ENCODE results near the gene SLC6A2.

SLC6A2 gene

DNA sequence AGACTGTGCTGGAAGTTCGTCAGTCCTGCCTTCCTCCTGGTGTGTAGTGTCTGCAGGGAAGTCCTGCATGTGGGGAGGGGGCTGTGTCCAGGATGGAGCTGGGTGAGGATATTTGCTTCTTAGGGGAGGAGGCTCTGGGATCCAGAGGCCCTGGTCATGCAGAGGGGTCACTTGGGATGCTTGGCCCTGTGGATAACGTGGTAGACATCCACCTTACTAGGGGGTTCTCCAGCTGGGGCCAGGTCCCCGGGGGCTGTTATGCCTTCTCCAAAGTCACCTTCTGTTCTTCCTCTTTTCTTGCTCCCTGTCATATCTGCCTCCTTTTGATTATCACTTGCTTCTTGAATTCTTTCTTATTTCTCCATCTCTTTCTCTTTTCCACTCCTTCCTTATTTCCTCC, 43.8 kb downstream of the SLC6A2 start:
- no peak overlapping the region for H3K4me3 ChIP-seq (replicated peaks; ENCODE audit: low read depth, low read length)
- TF ChIP-seq, protein P1, sequence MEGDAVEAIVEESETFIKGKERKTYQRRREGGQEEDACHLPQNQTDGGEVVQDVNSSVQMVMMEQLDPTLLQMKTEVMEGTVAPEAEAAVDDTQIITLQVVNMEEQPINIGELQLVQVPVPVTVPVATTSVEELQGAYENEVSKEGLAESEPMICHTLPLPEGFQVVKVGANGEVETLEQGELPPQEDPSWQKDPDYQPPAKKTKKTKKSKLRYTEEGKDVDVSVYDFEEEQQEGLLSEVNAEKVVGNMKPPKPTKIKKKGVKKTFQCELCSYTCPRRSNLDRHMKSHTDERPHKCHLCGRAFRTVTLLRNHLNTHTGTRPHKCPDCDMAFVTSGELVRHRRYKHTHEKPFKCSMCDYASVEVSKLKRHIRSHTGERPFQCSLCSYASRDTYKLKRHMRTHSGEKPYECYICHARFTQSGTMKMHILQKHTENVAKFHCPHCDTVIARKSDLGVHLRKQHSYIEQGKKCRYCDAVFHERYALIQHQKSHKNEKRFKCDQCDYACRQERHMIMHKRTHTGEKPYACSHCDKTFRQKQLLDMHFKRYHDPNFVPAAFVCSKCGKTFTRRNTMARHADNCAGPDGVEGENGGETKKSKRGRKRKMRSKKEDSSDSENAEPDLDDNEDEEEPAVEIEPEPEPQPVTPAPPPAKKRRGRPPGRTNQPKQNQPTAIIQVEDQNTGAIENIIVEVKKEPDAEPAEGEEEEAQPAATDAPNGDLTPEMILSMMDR (IDR thresholded peaks at IDR 0.05; ENCODE audit: low read length, missing control alignments) = no peak
- DNase-seq (ENCODE audit: low read depth) = no peak

DNA sequence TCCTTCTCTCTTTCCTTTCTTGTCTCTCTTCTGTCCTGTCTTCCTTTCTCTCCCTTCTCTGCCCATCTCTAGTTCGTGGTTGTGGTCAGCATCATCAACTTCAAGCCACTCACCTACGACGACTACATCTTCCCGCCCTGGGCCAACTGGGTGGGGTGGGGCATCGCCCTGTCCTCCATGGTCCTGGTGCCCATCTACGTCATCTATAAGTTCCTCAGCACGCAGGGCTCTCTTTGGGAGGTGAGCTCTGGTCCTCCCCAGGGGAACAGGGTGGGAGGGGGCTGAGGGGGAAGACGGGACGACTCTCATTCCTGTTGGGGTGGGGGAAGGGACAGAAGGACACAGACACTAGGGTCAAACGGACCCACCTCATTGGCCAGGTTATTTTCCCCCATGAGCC, 44.3 kb downstream of the SLC6A2 start:
- H3K4me3 ChIP-seq (replicated peaks; ENCODE audit: low read depth, low read length) = no peak overlapping the region
- no peak for DNase-seq (ENCODE audit: low read depth)
- TF ChIP-seq, protein P1 (IDR thresholded peaks at IDR 0.05; ENCODE audit: low read length, missing control alignments) = no peak

DNA sequence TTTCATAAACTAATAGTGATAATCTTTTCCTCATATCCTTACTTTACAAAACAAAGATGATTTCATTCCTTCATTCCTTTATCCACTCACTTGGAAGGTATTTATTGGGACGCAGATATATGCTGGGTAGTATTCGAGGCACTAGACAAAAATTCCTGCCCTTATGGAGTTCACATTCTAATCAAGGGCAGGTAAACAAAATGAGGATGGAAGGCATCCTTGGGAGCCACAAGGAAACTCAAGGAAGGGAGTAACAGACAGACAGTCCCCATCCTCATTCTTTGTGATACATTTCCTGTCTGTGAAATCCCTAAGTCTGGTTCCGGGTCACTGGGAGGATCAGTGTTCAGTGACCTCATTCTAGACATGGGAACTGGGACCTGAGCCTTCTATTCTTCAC, 45.2 kb downstream of the SLC6A2 start:
- TF ChIP-seq, protein P1 (IDR thresholded peaks at IDR 0.05; ENCODE audit: low read length, missing control alignments) = no peak
- no peak for DNase-seq (ENCODE audit: low read depth)
- H3K4me3 ChIP-seq (replicated peaks; ENCODE audit: low read depth, low read length) = no peak overlapping the region

DNA sequence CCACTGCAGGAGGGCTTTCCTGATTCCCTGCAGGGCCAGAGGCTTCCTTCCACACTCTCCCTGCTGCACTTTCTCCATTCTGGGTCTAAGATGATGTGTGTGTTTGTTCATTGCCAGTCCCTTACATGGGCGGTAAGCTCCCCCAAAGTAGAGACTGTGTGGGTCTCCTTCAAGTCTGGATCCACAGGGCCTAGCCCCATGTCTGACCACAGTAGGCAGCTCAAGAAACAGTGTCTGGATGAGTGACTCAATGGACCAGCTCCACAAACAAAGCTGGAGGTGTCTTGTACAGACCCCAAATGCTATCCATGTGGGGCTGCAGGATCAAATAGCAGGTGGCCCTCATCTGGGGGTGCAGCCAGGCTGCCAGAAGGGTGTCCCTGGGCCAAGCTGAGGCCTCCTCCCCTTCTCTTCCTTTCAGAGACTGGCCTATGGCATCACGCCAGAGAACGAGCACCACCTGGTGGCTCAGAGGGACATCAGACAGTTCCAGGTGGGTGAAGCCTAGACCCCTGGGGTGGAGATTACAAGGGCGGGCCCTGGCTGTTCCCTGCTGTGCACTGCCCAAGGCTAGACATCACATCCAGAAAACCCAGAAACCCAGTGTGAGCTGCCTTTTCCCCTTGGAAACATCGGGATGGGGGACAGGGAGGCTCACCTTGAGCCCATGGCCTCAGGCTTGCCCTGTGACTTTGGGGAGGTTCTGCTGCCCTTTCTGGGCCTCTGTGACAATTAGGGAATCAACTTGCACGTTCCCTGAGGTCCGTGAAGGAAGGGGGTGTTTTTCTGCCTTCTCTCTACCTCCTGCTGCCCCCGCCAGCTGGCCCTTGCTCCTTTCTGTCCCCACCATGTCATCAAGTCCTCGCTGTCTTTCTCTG, 45.9 kb downstream of the SLC6A2 start:
- TF ChIP-seq, protein P1 (IDR thresholded peaks at IDR 0.05; ENCODE audit: low read length, missing control alignments) = peak; percentile 60
- H3K4me3 ChIP-seq (replicated peaks; ENCODE audit: low read depth, low read length) = no peak overlapping the region
- peak; percentile 59 for DNase-seq (ENCODE audit: low read depth)

DNA sequence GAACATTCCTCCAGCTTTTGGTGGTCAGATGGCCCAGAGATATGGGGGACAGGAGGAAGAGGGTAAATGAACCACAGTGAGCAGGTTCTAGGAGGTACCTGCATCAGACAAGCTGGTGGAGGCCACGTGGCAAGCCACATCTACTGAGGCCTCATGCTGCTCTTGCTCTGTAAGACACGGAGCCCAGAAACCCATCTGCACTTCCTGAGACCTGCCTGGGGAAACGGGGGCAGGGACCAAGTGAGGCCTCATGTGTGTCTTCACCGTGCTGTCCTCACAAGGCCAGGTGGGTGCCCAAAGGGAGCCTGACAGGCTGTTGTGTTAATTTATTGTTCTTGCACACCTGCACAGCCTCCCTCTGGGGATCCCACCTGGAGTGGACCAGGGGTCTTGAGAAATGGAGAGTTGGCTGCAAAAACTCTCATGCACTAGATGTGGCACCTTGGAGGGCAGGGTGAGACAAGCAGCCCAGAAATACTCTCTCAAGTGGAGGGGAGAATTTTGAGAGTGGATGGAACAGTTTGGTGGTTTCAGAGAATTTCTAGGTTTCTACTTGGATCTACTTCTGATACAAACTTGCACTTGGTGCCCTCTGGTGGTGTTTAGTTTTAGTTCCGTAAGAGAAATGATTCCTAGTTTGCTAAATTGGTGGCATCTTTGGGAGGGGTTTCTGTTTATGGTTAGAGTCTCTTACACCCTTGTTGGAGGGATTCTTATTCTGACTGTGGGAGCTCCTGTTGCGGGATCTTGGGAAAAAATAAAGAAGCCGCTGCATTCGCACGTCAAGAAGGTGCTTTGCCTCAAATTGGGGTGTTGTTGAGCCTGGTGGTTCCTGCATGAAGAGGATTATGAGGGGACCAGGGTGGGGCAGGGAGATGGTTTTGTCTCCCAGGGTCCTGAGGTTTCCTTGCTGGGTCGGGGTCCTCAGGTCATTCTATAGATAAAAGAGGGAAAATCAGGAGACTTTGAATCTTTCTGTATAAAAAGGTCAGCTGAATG, 47.5 kb downstream of the SLC6A2 start:
- TF ChIP-seq, protein P1 (IDR thresholded peaks at IDR 0.05; ENCODE audit: low read length, missing control alignments) = peak; percentile 61
- DNase-seq (ENCODE audit: low read depth) = peak; percentile 86
- no peak overlapping the region for H3K4me3 ChIP-seq (replicated peaks; ENCODE audit: low read depth, low read length)

DNA sequence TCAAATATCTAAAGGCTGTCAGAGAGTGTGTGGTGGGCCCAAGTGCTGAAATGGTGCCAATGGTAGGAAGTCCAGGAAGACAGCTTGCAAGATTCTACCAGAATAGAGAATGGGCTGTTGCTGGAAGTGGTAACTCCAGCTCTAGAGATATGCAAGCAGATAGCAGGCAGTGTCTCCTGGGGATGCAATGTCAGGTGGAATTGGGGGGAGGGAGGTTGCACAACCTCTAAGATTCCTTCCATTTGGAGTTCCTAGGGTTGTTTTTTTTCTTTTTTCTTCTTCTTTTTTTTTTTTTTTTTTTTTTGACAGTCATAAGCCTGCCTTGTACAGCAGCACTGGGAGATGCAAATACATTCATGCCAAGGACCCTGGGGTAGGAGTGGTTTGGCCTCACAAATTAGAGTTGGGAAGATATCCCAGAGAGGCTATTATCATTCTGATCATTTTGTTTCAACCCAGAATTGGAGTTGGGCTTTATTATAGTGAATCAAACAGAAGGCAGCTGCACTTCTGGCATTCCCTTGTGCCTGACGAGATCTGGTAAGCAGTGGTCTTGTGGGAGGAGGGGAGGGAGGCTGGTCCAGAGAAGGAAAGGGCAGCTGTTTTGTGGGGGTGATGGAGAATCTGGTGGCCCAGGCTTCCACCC, 51.1 kb downstream of the SLC6A2 start:
- H3K4me3 ChIP-seq (replicated peaks; ENCODE audit: low read depth, low read length) = no peak overlapping the region
- TF ChIP-seq, protein P1 (IDR thresholded peaks at IDR 0.05; ENCODE audit: low read length, missing control alignments) = no peak
- DNase-seq (ENCODE audit: low read depth) = no peak
